Mammary epithelial cell (primary cell): Measurements from ENCODE around the gene LPP.

ENCODE experiments used
- EZH2 ChIP-seq: IDR thresholded peaks from 2 replicates; pipeline ENCODE4 v1.6.1; 2012; ENCODE audit warnings: low read length, inconsistent platforms, borderline replicate concordance
- TF ChIP-seq, protein P1 (sequence below), 2 donors: IDR thresholded peaks in 1 of 2; conservative IDR thresholded peaks in 1 of 2; 2 replicates each; pipeline ENCODE4 v1.5.1; 2011 to 2012; ENCODE audit warnings: inconsistent platforms in 2 of 2, low read length in 2 of 2, mild to moderate bottlenecking in 2 of 2, control low read depth in 1 of 2, low read depth in 1 of 2; ENCODE audit not compliant: insufficient read depth in 1 of 2; ENCODE audit errors: extremely low read depth in 1 of 2

DNA sequence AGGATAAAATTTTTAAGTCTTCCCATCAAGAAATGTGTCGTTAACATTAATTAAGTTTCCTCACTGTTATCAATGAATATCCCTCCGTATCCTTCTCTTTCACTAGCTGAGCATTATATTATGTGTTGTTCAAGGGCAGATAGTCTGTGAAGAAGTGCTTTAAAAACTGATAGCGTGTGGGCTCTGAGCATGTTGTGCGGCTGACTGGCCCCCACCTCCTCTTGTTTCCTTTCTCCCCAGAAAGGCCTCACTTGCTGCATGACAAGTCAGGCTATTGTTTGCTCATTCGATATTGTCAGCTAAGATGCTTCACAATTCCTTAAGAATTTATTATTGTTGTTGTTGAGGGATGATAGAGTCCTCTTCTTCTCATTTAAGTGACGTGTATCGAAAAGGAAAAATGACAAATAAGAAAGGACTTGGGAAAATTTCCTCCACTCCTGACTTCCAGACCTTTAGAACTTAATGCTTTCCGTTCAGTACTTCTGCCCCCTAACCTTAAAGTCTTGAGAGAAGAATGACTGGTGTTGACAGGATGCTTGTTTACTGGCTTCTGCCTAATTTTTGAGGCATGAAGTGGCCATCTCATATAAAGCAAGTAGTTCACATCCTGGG is 298.3 kb downstream of the LPP start:
- TF ChIP-seq, protein P1, sequence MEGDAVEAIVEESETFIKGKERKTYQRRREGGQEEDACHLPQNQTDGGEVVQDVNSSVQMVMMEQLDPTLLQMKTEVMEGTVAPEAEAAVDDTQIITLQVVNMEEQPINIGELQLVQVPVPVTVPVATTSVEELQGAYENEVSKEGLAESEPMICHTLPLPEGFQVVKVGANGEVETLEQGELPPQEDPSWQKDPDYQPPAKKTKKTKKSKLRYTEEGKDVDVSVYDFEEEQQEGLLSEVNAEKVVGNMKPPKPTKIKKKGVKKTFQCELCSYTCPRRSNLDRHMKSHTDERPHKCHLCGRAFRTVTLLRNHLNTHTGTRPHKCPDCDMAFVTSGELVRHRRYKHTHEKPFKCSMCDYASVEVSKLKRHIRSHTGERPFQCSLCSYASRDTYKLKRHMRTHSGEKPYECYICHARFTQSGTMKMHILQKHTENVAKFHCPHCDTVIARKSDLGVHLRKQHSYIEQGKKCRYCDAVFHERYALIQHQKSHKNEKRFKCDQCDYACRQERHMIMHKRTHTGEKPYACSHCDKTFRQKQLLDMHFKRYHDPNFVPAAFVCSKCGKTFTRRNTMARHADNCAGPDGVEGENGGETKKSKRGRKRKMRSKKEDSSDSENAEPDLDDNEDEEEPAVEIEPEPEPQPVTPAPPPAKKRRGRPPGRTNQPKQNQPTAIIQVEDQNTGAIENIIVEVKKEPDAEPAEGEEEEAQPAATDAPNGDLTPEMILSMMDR (conservative IDR thresholded peaks at IDR 0.05 in 1 of 2, IDR thresholded peaks at IDR 0.05 in 1 of 2; ENCODE audit: extremely low read depth in 1 of 2, insufficient read depth in 1 of 2, low read depth in 1 of 2, low read length in 2 of 2): no peak
- no peak for TF ChIP-seq EZH2
